HG03064 (cell line): ENCODE data around the gene VANGL2.

Source experiments
- ATAC-seq: cut with Tn5 transposase; IDR thresholded peaks from one replicate; pipeline ENCODE4 v1.9.1; 2021; ENCODE audit warnings: low read depth; ENCODE audit not compliant: unreplicated experiment

Gene VANGL2

DNA sequence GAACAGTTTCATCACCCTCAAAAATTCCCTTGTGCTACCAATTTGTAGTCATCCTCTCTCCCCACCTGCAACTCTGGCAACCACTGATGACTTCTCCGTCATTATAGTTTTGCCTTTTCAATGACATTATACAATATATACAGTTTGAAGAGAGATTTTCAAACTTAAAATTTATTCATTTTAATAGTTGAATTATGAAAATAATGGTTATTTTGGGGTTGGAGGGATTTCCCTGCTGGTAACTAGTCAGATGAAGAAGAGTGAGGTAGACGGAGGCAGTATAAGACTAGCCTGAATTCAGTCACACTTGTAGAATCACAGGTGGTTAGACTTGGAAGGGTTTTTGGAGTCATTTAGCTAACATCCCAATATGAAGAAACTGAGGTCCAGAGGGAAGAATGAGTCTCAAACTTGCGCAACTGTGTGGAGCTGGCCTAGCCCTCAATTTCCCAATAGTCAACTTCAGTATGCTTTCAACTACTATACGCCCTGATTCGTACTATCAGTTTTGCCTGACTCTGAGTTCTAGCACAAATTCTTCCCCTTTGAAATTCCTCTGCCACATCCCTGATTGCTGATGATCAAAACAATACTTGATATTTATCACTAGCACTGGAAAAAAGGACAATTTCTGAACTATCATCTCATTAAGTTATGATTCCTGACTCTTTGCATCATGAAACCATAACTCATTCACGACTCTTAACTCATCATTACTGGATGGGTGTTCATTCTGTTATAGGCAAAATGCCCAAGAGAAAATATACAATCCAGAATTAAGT is 54.2 kb downstream of the VANGL2 start:
- ATAC-seq: no peak

DNA sequence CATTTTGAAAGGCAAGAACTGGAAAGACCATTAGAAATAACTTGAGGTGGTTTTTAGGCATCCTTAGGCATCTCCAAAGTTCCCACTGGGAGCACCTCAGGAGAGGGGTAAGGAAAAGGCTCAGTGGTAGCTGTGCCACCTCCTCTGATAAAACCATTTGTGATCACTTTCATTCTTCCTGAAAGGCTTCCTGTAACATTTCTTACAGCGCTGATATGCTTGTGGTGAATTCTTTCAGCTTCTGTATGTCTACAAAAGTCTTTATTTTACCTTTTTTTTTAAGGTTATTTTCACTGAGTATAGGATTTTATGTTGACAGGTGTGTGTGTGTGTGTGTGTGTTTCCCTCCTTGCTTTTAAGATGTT is 54.8 kb downstream of the VANGL2 start:
- no peak for ATAC-seq

DNA sequence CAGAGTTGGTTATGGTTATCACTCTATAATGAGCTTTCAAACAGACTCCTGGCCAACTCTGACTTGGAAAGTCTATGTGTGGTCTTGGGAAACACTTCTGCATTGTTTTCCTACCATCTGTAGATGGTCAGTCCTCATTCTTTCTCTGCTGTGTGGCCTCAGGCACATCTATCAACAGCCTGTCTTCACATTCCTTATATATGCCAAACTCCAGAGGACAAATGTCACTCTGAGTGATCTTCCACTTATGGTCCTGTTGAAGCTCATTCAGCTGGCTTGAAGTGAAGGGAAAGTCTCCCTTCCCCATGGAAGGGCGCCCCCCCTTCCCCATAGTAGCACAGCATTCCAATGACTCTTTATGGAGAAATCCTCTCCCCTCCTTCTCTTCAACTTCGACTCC is 58.7 kb downstream of the VANGL2 start:
- no peak for ATAC-seq

DNA sequence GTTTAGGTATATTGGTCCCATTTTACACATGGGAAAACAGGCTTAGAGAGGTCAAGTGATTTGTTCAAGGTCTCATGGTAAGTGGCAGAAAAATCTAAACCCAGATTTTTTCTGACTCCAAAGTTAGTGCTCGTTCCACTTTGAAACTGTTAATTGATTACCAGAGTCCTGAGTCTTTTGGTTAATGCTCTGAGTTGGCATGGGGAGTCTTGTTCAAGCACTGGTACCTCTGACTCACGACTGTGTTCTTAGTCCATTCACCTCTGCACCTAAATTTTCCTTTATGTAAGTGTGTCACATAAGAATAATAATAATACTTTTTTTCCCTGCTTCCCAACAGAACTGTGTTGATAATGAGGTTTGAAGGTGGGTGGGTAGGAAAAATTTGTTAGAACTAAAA is 59.3 kb downstream of the VANGL2 start:
- ATAC-seq: no peak

DNA sequence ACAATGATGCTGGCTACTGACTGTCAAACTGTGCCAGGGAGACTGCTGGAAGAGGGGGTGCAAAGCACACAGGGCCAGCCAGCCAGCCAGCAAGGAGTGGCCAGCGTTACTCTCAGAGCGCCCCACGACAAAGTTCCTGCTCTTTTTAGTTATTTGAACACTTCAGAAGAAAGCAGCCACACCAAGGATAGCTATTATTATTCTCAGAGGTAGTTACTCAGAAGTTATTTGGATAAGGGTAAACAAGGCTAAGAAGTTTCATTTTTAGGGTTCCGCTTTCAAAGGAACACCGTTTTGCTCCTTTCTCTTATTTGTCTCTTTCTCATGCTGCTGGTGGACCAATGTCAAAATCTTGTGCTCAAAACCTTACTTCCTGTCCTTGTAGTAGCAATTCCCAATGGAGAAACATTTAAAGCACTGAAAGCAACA is 59.9 kb downstream of the VANGL2 start:
- no peak for ATAC-seq

DNA sequence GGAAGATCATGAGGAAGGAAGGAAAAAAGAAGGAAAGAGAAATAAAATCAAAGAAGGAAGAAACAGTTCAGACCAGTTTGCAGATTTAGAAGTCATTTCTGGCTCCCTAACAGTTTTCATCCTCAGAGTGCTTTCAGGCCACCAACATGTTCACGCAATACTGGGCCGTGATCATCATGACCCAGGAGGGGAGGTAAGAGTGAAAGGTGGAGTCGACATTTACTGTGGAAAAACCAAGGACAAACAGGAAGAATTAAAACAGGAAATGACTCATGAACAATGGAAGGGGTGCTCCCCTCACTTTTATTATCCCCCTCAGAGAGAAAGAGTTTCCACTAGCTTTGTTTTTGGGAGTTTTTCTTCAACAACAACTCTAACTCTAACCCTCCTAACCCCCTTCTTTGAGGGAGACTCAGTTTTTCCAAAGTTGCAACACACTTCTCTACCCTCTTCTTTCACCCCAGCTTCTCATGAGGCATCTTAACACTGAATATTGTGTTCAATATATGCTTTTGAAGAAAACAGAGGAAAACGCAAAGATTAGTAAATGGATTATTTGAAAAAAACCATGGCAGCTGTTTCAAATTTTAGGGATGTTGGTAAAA is 60.4 kb downstream of the VANGL2 start:
- ATAC-seq: no peak

DNA sequence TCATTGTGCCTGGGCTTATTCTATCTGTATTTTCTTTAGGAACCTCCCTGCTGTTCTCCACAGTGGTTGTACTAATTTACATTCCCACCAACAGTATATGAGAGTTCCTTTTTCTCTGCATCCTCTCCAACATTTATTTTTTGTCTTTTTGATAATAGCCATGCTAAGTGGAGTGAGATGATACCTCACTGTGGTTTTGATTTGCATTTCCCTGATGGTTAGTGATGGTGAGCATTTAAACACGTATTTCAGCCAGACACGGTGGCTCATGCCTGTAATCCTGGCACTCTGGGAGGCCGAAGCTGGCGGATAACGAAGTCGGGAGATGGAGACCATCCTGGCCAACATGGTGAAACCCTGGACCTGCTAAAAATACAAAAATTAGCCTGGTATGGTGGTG is 64.8 kb downstream of the VANGL2 start:
- no peak for ATAC-seq

DNA sequence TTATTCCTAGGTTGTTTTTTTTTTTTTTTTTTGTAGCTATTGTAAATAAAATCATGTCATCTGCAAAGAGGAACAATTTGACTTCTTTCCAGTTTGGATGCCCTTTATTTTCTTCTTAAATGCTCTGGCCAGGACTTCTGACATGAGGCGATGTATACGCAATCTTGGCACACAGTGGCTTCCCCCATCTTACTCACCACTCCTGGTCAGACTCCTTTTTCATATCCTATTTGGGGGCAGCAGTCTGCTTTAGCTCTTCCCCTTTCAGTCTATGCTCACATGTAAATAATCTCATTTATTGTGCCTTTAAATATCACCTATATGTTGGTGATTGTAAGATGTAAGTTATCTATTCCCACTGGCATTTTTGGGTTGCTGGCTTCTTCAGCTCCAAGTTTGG is 66.6 kb downstream of the VANGL2 start:
- no peak for ATAC-seq

DNA sequence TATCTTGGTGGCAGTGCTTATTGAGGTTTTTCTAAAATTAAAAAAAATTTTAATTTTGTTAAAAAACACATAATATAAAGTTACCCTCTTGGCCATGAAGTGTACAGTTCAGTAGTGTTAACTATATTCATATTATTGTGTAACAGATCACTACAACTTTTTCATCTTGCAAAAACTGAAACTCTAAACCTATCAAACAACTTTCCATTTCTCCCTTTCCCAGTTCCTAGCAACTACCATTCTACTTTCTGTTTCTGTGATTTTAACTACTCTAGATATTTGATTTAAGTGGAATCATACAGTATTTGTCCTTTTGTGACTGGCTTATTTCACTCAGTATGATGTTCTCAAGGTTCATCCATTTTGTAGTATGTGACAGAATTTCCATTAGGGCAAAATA is 67.2 kb downstream of the VANGL2 start:
- ATAC-seq: no peak

DNA sequence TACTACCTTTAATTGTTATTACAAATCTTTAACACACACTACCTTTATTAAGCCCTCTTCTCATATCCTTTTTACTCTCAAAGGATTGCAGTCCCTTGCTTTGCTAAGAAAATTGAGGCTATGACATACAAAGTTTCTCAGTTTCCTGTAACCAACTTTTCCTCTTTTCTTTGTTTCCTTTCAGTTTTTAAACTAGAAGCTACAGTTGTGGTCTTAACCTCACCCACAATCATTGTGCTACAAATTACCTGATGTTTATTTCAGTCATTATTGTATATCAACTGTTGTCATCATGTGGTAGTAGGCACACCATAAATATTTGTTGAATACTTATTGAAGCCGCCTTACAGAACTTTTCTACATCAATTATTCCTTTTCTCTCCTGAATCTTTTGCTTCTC is 70.9 kb downstream of the VANGL2 start:
- no peak for ATAC-seq

DNA sequence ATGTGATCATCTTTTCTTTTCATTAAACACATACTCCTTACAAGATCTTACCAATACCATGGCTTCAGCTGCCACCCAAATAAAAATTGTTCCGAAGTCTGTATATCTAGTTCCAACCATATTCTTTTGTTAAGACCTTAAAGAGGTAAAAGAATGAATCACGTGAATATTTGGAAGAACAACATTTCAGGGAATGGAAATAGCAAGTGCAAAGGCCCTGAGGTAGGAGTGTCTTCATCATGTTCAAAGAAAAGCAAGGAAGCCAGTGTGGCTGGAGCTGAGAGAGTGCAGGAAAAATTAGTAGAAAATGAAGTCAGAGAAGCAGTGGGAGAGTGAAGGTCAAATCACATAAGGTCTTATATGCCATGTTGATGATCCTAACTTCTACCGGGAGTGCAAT is 71.7 kb downstream of the VANGL2 start:
- ATAC-seq: no peak

DNA sequence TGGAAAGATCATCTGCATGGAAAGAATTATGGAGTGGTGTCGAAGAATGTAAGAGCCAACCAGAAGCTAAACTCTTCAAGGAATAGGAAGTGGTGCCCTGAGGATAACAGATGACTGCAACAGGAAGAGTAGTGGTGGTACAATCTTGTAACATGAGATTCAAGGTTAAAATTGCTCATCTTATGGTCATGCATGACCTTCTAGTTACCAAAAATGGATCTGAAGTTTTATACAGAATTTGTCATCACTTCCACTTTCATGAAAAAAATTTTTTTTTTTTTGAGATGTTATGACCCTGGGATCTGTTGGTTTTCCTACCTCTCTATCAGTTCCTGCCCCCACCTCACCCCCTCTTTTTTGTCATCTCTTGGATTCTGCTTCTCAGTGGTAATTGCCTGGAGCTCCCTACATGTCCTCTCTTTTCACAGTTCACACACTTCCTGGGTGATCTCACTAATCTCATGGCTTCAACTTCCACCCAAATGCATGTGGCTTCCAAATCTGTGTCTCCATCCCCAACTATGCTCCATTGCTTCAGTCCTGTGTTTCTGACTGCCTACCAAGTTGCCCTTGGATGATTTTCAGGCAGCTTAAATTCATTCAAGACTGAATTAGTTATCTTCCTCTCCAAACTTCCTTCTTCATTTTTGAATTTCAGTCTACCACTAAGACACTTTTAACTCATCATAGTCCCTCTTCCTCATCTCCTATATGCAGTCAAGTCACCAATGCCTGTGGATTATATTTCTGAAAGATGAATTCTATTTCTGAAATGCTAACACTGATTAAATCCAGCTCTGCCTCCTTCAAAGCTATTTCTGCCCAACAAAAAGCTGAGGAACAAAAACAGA is 74.3 kb downstream of the VANGL2 start:
- no peak for ATAC-seq
